ENCODE measurements around the gene ARFIP2. TPM values are rescaled to one million over a fixed set of nuclear protein-coding genes. Genes with fewer than 3 reads are reported as not detected.

The ARFIP2 gene
- total RNA-seq, 1 donor from 2014 or later = 15.1 TPM

- intact Hi-C loops (cut with DNase I) = no loop called here
- ATAC-seq (no peak), DNase-seq (ENCODE audit: missing footprints) (no peak)
These were observed 5.1 kb upstream of the ARFIP2 start for GRCh38 chr11:6486256-6486655.

DNA sequence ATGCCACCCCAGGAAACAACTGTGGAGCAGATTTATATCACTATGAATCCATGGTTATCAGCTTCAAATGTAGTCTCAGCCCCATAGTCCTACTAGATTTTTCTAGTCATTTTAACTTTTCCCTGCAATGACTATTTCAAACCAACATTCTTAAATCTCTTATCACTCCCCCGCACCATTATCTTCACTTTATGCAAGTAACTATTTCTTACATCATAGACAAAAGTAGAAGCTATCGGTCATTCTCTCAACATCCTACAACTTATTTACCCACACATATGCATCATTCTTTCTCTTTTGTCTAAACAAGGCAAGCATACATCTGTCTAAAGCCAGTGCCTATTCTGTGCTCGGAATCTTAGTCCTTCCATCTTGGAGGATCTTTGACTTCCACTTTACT is 4.5 kb upstream of the ARFIP2 start:
- no peak for DNase-seq (ENCODE audit: missing footprints)
- no peak for ATAC-seq
- intact Hi-C loops (cut with DNase I) = no loop called here

DNA sequence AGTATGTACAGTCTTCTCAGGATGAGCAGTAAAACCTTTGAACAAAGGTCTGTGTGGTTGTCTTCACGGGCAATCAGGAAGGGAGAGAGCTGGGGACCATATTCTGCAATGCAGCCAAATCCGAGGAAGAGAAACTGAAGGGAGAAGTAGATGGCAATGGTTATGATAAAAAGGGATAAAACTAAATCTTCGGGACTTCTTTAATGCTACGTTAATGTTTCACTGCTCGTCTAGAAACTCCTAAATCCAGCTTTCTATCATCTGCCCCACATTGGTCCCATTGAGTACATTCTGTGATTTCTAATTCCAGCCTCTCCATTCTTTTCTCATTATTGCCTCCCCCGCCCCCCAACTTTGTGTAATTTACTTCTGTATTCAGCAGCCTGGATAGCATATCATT is 1.9 kb upstream of the ARFIP2 start:
- ATAC-seq (no peak), DNase-seq (ENCODE audit: missing footprints) (no peak)
- intact Hi-C loops (cut with DNase I) = loop anchor here (5.0 kb wide), 1 partner anchor 119 kb away; the partner anchor contains the start of genes ILK and RRP8

DNA sequence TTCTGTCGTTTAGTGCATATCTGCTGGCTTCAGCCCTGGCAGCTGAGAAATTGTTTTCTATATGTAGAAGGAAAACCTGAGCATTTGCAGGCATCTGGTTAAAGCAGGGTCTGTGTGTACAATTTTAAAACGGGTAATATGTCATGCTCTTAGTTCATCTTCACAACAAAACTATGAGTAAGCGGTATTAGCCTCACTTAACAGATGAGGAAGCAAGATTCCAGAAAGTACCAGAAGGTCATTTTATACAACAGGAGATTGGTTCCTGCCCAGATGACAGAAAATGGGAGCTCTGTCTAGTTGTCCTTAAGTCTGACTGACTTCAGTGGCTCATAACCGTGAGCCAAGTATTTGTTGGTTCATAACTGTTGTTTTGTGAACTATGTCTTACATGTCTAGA is 1.3 kb upstream of the ARFIP2 start:
- intact Hi-C loops (cut with DNase I) = loop anchor here (5.0 kb wide), 1 partner anchor 120 kb away; the partner anchor contains the start of genes ILK and RRP8
- no peak for ATAC-seq
- DNase-seq (ENCODE audit: missing footprints) = no peak

DNA sequence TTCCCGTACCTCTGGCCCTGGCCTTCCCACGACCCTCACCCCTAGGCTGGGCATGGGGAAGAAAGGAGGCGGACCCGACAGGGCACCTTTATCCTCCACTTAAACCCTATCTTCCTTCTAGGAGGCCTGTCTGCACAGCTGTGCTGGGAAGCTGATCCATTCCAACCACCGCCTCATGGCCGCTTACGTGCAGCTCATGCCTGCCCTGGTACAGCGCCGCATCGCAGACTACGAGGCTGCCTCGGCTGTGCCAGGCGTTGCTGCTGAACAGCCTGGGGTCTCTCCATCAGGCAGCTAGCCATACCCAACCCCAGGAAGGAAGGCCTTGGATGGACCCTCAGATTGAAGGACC is 769 bp upstream of the ARFIP2 start:
- peak; percentile 4 for ATAC-seq
- DNase-seq (ENCODE audit: missing footprints) = no peak
- intact Hi-C loops (cut with DNase I) = loop anchor here (5.0 kb wide), 1 partner anchor 120 kb away; the partner anchor contains the start of genes ILK and RRP8

- intact Hi-C loops (cut with DNase I) = loop anchor here (5.0 kb wide), 1 partner anchor 122 kb away; the partner anchor contains the start of genes ILK and RRP8
- ATAC-seq (no peak), DNase-seq (ENCODE audit: missing footprints) (peak; percentile 45)
These were observed 724 bp downstream of the ARFIP2 start for GRCh38 chr11:6480299-6480914.

DNA sequence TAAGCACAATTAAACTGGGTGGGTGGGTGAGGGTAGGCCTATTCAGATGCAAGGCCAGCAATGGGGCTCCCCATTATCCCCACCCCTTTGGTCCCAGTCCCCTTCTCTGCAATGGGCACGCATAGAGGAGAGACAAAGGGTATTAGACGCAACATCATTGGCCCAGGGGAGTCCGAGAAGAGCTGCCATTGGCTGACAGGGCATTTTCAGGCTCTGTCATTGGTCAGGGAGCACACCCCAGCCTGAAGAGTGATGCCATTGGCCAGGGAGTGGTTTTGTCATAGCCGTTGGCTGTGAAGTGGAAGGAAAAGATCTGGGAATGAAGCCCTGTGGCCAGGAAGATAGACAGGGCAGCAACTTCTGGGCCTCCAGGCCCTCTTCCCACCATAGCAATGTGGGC is 4.6 kb downstream of the ARFIP2 start:
- no peak for ATAC-seq
- intact Hi-C loops (cut with DNase I) = loop anchor here (10.0 kb wide), 1 partner anchor 242 kb away; the partner anchor contains the start of genes CNGA4 and FHIP1B

GRCh38 chr11:6475936-6476335 is 5.2 kb downstream of the ARFIP2 start:
- intact Hi-C loops (cut with DNase I) = loop anchor here (10.0 kb wide), 1 partner anchor 241 kb away; the partner anchor contains the start of genes CNGA4 and FHIP1B
- no peak for ATAC-seq
- no peak for DNase-seq (ENCODE audit: missing footprints)

More for the DNA sequence above, 4.6 kb downstream of the ARFIP2 start:
- no peak for DNase-seq (ENCODE audit: missing footprints)

- intact Hi-C loops (cut with DNase I) = loop anchor here (5.0 to 10.0 kb wide), 2 partner anchors 158 to 240 kb away; partner anchors contain the start of genes CNGA4 and FHIP1B
- no peak for DNase-seq (ENCODE audit: missing footprints)
- ATAC-seq = no peak
These were observed 6.2 kb downstream of the ARFIP2 start for GRCh38 chr11:6474806-6475500.

DNA sequence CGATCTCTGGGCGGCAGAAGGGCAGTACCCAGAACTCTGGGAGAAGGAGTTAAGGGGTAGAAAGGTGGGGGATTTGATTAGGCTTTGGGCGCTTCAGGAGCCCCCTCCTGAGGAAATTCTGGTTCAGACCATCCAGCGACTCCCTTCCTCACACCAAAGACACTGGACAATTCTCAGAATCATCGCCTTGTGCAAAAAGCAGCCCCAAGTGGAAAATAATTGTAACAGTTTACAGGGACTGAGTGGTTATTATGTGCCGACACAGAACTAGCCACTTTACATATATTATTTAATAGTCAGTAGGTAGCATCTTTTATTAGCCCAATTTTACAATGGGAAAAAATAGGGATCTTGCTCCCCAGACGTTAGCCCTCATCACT is 6.7 kb downstream of the ARFIP2 start:
- no peak for ATAC-seq
- DNase-seq (ENCODE audit: missing footprints) = no peak
- intact Hi-C loops (cut with DNase I) = loop anchor here (5.0 to 10.0 kb wide), 2 partner anchors 157 to 240 kb away; partner anchors contain the start of genes CNGA4 and FHIP1B

- intact Hi-C loops (cut with DNase I) = loop anchor here (5.0 to 10.0 kb wide), 2 partner anchors 156 to 239 kb away; partner anchors contain the start of genes CNGA4 and FHIP1B
- DNase-seq (ENCODE audit: missing footprints) = peak; percentile 97
- peak; percentile 93 for ATAC-seq
These were observed 7.4 kb downstream of the ARFIP2 start, which contains the start of gene TRIM3 for GRCh38 chr11:6473451-6474412. Gene TRIM3 (minus strand): TSS chr11:6473941. CDS start chr11:6465695, 8,246 bp downstream.

- intact Hi-C loops (cut with DNase I) = loop anchor here (5.0 to 10.0 kb wide), 2 partner anchors 156 to 238 kb away; partner anchors contain the start of genes CNGA4 and FHIP1B
- DNase-seq (ENCODE audit: missing footprints) = no peak
- ATAC-seq = no peak
These were observed 8.2 kb downstream of the ARFIP2 start for GRCh38 chr11:6472934-6473333.

DNA sequence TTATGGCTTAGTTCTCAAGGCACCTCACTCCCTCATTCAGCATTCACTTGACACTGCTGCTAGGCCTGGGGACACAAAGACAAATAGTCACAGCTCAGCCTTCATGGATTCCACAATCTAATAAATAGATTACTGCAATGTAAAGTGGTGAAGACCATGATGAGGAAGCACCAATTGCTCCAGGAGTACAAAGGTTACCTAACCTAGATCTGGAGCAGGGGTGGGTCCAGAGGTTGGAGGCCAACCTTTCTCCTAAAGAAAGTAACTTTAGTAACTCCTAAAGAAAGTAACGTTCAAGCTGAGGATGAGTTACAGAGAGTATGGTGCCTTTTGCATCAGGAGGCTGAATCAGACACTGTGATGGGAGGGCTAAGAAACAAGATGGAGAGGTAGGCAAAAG is 11.5 kb downstream of the ARFIP2 start:
- DNase-seq (ENCODE audit: missing footprints) (no peak), ATAC-seq (no peak)
- intact Hi-C loops (cut with DNase I) = no loop called here

DNA sequence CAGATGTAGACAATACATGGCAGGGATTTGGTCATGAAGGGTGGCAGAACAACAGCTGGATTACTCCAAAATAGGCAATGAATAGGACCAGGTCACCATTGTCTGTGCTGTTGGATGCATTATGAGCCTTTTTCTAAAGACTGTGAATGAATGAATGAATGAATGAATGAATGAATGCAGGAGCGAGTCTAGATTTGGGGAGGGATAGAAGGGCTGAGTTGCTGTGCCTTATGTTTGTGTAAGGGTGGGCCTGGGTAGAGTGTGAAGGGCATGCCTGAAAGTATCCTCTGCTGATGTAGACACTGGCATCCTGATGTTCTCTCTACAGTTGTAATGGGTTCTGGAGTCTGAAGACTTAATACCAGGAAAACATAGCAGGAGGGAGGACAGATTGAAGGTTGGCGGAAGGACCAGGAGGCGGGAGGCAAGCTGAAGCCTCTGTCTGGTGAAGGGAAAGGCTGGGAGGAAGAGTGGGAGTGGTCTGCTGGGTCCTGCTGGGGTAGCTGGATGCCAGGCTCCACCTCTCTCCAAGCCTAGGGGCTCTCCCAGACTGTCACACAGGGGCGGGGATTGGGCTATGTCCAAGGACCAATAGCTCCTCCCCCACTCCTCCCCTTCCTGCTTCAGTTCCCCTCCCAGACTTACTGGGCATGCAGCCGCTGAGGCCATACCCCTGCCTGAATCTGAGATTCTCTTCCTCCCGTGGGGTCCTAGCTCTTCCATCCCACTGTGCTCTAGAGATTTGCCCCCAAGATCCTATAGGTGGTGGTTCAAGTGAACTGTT is 12.2 kb downstream of the ARFIP2 start:
- intact Hi-C loops (cut with DNase I) = loop anchor here (1.0 kb wide), 1 partner anchor 79 kb away; the partner anchor contains the start of gene SMPD1
- ATAC-seq = peak; percentile 89

DNA sequence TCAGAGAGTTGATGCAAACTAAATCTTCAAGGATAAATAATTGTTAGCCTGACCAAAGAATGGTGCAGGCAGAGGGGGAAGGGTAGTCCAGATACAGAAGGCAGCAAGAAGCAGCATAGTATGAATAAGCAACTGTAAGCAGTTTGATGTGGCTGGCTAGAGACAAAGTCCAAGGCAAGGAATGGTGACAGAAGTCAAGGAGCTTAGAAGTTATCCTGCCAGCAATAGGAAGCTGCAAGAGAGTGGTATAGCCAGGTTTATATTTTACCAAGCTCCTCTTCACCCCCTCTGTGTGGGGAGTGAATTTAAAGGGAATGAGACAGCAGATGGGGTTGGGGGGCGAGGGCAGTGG is 22.1 kb downstream of the ARFIP2 start:
- ATAC-seq = no peak
- no peak for DNase-seq (ENCODE audit: missing footprints)
- intact Hi-C loops (cut with DNase I) = no loop called here

More for the DNA sequence above, 12.2 kb downstream of the ARFIP2 start:
- peak; percentile 91 for DNase-seq (ENCODE audit: missing footprints)

DNA sequence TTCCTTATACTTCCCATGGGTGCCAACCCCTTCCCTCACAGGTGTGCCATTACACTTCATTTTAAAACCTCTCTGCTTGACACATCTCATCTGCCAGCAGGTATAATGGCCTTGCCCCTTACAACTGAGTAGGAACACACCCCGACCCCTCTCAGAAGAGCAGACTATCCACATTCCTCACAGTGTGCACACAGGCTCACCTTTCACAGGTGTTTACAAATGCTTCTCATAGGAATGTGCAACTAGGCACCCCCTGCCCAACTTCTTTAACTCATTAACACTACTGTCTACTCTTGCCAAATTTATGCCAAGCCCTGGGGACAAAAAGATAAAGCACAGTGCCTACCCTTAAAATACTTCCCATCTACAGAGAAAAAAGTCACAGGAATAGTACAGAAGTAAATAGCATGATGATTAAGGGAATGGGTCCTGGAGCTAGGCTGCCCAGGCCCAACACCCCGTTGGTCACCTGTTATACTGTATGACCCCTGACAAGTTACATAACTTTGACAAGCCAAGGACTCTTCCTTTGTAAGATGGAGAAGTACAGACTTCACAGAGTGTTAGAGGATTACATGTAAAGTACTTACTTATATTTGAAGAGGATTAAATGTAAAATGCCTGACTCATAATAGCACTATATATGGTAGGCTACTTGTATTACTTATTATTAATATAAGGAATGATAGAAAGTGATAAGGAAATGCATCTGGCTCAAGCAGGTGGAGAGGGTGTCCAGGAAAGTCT is 22.6 kb downstream of the ARFIP2 start:
- DNase-seq (ENCODE audit: missing footprints) (no peak), ATAC-seq (no peak)
- intact Hi-C loops (cut with DNase I) = no loop called here
